ENCODE measurements around the gene FGF5.

GRCh38 chr4:80257851-80258250 lies 8.6 kb upstream of the FGF5 start:
- TF ChIP-seq GATA2 (IDR thresholded peaks at IDR 0.05; ENCODE audit: low read depth, low read length): no peak
- no peak for TF ChIP-seq GATA3 (IDR thresholded peaks at IDR 0.05; ENCODE audit: low read depth, low read length)
